ENCODE results near the gene PLAAT5. TPM values are rescaled to one million over a fixed set of nuclear protein-coding genes. Genes with fewer than 3 reads are reported as not detected.

The PLAAT5 gene
- total RNA-seq, 1 donor from 2014 or later: 3.6 TPM

- H3K27me3 ChIP-seq: no peaks in the 10 kb centered on the region
- intact Hi-C loops (cut with DNase I): no loop called here
- no peaks in the 10 kb centered on the region for H3K4me1 ChIP-seq
- no peaks in the 10 kb centered on the region for H3K36me3 ChIP-seq
- no peak overlapping the region for H3K4me3 ChIP-seq
- no peaks in the 10 kb centered on the region for H3K9me3 ChIP-seq
- ATAC-seq: no peak
- no peak overlapping the region for H3K27ac ChIP-seq
- no peak for TF ChIP-seq CTCF (IDR thresholded peaks at IDR 0.05)
- no peak for DNase-seq
Observed at GRCh38 chr11:63516109-63516508, 25.1 kb upstream of the PLAAT5 start.

DNA sequence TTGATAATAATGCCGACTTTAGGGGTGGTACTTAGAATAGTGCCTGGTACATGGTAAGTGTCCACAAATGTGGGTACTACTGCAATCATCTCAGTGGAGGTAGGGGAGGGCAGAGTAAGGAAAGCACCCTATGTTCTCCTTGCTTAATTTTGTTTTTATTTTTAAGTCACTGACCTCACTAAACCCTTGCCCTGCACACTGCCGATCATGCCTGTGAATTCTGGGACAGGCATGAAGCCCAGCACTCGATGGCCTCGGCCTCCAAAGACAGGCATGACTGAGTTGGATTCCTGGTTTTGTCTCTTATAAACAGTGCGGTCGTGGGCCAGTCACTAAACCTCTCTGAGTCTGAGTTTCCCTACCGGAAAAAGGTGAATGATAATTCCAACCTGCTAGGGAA is 21.8 kb upstream of the PLAAT5 start:
- Histone ChIP-seq H3K9me3 (no peaks in the 10 kb centered on the region), H3K4me3 (no peak overlapping the region), H3K27me3 (no peaks in the 10 kb centered on the region), H3K4me1 (peaks cover 3% of the 10 kb centered on the region), H3K36me3 (no peaks in the 10 kb centered on the region), H3K27ac (no peak overlapping the region)
- no peak for ATAC-seq
- no peak for DNase-seq
- TF ChIP-seq CTCF (IDR thresholded peaks at IDR 0.05): no peak
- intact Hi-C loops (cut with DNase I): no loop called here

GRCh38 chr11:63511048-63511748 is 20.2 kb upstream of the PLAAT5 start:
- H3K4me3 ChIP-seq: no peak overlapping the region
- H3K27ac ChIP-seq: no peak overlapping the region
- ATAC-seq: no peak
- H3K4me1 ChIP-seq: peaks cover 8% of the 10 kb centered on the region
- no peaks in the 10 kb centered on the region for H3K9me3 ChIP-seq
- no peaks in the 10 kb centered on the region for H3K36me3 ChIP-seq
- intact Hi-C loops (cut with DNase I): no loop called here
- no peak for DNase-seq
- TF ChIP-seq CTCF (IDR thresholded peaks at IDR 0.05): no peak
- no peaks in the 10 kb centered on the region for H3K27me3 ChIP-seq

GRCh38 chr11:63510360-63511047 is 19.5 kb upstream of the PLAAT5 start:
- Histone ChIP-seq H3K36me3 (no peaks in the 10 kb centered on the region), H3K9me3 (no peaks in the 10 kb centered on the region), H3K27ac (no peak overlapping the region), H3K27me3 (no peaks in the 10 kb centered on the region), H3K4me3 (no peak overlapping the region), H3K4me1 (peaks cover 12% of the 10 kb centered on the region)
- ATAC-seq (peak; percentile 74), DNase-seq (peak; percentile 75)
- no peak for TF ChIP-seq CTCF (IDR thresholded peaks at IDR 0.05)
- intact Hi-C loops (cut with DNase I): no loop called here

DNA sequence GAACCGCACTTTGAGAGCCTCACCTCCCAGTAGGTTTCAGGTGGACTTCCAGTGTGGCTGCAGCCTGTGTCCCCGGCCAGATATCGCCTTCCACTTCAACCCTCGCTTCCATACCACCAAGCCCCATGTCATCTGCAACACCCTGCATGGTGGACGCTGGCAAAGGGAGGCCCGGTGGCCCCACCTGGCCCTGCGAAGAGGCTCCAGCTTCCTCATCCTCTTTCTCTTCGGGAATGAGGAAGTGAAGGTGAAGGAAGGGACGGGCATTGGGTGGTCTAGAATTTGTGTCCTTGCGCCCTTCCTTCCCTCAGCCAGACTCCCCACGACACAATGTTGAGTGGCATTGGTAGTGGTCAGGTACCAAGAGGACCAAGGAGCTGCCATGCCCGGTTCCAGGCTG is 17.8 kb upstream of the PLAAT5 start:
- intact Hi-C loops (cut with DNase I): no loop called here
- no peak overlapping the region for H3K4me3 ChIP-seq

More for the DNA sequence above, 17.8 kb upstream of the PLAAT5 start:
- no peak for ATAC-seq
- no peak for TF ChIP-seq CTCF (IDR thresholded peaks at IDR 0.05)
- H3K9me3 ChIP-seq: no peaks in the 10 kb centered on the region
- peaks cover 20% of the 10 kb centered on the region for H3K4me1 ChIP-seq
- H3K36me3 ChIP-seq: no peaks in the 10 kb centered on the region
- DNase-seq: no peak
- H3K27ac ChIP-seq: no peak overlapping the region
- no peaks in the 10 kb centered on the region for H3K27me3 ChIP-seq
